H1 (cell line): ENCODE measurements around the gene NECTIN1. TPM values are rescaled to one million over a fixed set of nuclear protein-coding genes. Genes with fewer than 3 reads are reported as not detected.

Experiments
- CBX8 ChIP-seq: fragments of 300-800, 300-1000 bp; sonication (generic); IDR thresholded peaks from 2 replicates; pipeline ENCODE4 v1.7.1; 2016; ENCODE audit warnings: low read depth, low read length, borderline replicate concordance
- FOSL1 ChIP-seq: IDR thresholded peaks from 2 replicates; pipeline ENCODE4 v1.6.1; 2011; ENCODE audit warnings: mild to moderate bottlenecking, low read depth, low read length, moderate library complexity; ENCODE audit not compliant: insufficient read depth
- RAD21 ChIP-seq, 2 experiments: IDR thresholded peaks in 1 of 2; conservative IDR thresholded peaks in 1 of 2; 2 replicates each; pipeline ENCODE4 v1.6.1; 2011; ENCODE audit warnings: low read depth in 2 of 2, low read length in 2 of 2, improper control_type of control experiment in 1 of 2, inconsistent platforms in 1 of 2, mild to moderate bottlenecking in 1 of 2, moderate library complexity in 1 of 2
- SIN3A ChIP-seq, 2 experiments: IDR thresholded peaks in 1 of 2; conservative IDR thresholded peaks in 1 of 2; 2 replicates each; pipeline ENCODE4 v1.6.1; 2011 to 2012; ENCODE audit warnings: low read length in 2 of 2, improper control_type of control experiment in 1 of 2, low read depth in 1 of 2, mild to moderate bottlenecking in 1 of 2
- SIX5 ChIP-seq: IDR thresholded peaks from 2 replicates; pipeline ENCODE4 v1.6.1; 2011; ENCODE audit warnings: mild to moderate bottlenecking, low read depth, low read length
- SP2 ChIP-seq: IDR thresholded peaks from 2 replicates; pipeline ENCODE4 v1.6.1; 2012; ENCODE audit warnings: mild to moderate bottlenecking, low read length, inconsistent platforms
- SRF ChIP-seq: IDR thresholded peaks from 2 replicates; pipeline ENCODE4 v1.6.1; 2011; ENCODE audit warnings: mild to moderate bottlenecking, low read depth, low read length, moderate library complexity
- TBP ChIP-seq: IDR thresholded peaks from 2 replicates; pipeline ENCODE4 v1.6.1; 2011; ENCODE audit warnings: low read depth, low read length, improper control_type of control experiment
- YY1 ChIP-seq: IDR thresholded peaks from 2 replicates; pipeline ENCODE4 v1.6.1; 2011; ENCODE audit warnings: low read depth, mild to moderate bottlenecking, low read length
- ZNF274 ChIP-seq: IDR thresholded peaks from 2 replicates; pipeline ENCODE4 v1.7.0; 2012; ENCODE audit warnings: low read length, borderline replicate concordance; ENCODE audit errors: extremely low read depth
- polyA plus RNA-seq, 7 experiments: library from polyadenylated mRNA; depleted of rRNA in 3 of 7; stranded (reverse) in 5 of 7; unstranded in 2 of 7; fragments of >200 nt in 5 of 7; fragments of 200-250 nt in 2 of 7; gene quantifications; 1 replicate in 5 of 7; 2 replicates in 1 of 7; 4 replicates in 1 of 7; pipeline versions ENCODE4 v1.2.1 to v1.2.3, GENCODE V29; 2011 to 2013; ENCODE audit warnings: missing spikeins in 2 of 7, mixed read lengths in 2 of 7
- total RNA-seq: library from RNA; stranded (reverse); fragmentation: NEBNext Ultra II Directional; extraction: Animal tissue kit (Norgen Biotek cat#: 25700); gene quantifications from 2 replicates; pipeline ENCODE4 v1.2.1, GENCODE V29; 2021
- TF ChIP-seq, protein P1 (sequence below): fragments of 300-600 bp; sonication (generic); IDR thresholded peaks from 2 replicates; pipeline ENCODE4 v1.7.1; 2012; ENCODE audit warnings: low read length, moderate library complexity, mild to moderate bottlenecking, inconsistent platforms; ENCODE audit not compliant: insufficient replicate concordance

Gene NECTIN1
- total and polyA plus RNA-seq, 2 of the 8 experiments (the other 6 are each of a cell fraction or from before 2014, with no cell fraction given): 43.2 to 97.7 TPM

DNA sequence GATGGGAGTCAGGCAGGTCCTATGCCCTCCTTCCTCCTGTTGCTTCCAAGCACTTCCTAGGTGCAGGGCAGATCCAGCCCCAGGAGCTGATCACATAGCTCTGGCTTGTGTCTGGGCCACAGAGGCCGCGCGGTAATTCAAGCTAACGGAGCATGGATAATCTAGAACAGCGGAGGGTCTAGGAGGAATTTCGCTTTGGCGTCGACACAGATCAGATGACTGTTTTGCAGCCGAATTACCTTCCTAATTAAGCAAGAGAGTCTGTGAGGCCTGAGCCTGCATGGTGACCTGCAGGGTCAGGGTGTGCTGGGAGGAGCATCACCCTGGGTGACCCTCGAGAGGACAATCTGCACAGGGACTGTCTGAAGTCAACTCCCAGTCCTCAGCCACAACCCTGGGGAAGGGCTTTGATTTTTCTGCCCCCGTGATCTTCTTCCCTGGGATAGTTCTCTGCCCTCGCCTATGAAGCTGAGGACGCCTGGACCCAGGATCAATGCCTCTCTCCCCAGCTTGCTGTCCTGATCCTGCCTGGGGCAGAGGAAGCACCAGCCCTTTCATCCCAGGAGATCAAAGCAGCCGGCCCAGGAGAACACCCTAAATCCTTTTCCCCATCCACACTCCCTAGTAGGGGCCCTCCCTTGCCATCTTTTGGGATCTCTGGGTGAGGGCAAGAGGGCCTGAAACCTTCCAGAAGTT, 11.0 kb downstream of the NECTIN1 start (continued):
- TF ChIP-seq, protein P1, sequence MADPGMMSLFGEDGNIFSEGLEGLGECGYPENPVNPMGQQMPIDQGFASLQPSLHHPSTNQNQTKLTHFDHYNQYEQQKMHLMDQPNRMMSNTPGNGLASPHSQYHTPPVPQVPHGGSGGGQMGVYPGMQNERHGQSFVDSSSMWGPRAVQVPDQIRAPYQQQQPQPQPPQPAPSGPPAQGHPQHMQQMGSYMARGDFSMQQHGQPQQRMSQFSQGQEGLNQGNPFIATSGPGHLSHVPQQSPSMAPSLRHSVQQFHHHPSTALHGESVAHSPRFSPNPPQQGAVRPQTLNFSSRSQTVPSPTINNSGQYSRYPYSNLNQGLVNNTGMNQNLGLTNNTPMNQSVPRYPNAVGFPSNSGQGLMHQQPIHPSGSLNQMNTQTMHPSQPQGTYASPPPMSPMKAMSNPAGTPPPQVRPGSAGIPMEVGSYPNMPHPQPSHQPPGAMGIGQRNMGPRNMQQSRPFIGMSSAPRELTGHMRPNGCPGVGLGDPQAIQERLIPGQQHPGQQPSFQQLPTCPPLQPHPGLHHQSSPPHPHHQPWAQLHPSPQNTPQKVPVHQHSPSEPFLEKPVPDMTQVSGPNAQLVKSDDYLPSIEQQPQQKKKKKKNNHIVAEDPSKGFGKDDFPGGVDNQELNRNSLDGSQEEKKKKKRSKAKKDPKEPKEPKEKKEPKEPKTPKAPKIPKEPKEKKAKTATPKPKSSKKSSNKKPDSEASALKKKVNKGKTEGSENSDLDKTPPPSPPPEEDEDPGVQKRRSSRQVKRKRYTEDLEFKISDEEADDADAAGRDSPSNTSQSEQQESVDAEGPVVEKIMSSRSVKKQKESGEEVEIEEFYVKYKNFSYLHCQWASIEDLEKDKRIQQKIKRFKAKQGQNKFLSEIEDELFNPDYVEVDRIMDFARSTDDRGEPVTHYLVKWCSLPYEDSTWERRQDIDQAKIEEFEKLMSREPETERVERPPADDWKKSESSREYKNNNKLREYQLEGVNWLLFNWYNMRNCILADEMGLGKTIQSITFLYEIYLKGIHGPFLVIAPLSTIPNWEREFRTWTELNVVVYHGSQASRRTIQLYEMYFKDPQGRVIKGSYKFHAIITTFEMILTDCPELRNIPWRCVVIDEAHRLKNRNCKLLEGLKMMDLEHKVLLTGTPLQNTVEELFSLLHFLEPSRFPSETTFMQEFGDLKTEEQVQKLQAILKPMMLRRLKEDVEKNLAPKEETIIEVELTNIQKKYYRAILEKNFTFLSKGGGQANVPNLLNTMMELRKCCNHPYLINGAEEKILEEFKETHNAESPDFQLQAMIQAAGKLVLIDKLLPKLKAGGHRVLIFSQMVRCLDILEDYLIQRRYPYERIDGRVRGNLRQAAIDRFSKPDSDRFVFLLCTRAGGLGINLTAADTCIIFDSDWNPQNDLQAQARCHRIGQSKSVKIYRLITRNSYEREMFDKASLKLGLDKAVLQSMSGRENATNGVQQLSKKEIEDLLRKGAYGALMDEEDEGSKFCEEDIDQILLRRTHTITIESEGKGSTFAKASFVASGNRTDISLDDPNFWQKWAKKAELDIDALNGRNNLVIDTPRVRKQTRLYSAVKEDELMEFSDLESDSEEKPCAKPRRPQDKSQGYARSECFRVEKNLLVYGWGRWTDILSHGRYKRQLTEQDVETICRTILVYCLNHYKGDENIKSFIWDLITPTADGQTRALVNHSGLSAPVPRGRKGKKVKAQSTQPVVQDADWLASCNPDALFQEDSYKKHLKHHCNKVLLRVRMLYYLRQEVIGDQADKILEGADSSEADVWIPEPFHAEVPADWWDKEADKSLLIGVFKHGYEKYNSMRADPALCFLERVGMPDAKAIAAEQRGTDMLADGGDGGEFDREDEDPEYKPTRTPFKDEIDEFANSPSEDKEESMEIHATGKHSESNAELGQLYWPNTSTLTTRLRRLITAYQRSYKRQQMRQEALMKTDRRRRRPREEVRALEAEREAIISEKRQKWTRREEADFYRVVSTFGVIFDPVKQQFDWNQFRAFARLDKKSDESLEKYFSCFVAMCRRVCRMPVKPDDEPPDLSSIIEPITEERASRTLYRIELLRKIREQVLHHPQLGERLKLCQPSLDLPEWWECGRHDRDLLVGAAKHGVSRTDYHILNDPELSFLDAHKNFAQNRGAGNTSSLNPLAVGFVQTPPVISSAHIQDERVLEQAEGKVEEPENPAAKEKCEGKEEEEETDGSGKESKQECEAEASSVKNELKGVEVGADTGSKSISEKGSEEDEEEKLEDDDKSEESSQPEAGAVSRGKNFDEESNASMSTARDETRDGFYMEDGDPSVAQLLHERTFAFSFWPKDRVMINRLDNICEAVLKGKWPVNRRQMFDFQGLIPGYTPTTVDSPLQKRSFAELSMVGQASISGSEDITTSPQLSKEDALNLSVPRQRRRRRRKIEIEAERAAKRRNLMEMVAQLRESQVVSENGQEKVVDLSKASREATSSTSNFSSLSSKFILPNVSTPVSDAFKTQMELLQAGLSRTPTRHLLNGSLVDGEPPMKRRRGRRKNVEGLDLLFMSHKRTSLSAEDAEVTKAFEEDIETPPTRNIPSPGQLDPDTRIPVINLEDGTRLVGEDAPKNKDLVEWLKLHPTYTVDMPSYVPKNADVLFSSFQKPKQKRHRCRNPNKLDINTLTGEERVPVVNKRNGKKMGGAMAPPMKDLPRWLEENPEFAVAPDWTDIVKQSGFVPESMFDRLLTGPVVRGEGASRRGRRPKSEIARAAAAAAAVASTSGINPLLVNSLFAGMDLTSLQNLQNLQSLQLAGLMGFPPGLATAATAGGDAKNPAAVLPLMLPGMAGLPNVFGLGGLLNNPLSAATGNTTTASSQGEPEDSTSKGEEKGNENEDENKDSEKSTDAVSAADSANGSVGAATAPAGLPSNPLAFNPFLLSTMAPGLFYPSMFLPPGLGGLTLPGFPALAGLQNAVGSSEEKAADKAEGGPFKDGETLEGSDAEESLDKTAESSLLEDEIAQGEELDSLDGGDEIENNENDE: no peak
- TF ChIP-seq FOSL1: no peak
- no peak for TF ChIP-seq SIX5
- no peak for TF ChIP-seq RAD21 (IDR thresholded peaks at IDR 0.05 in 1 of 2, conservative IDR thresholded peaks at IDR 0.05 in 1 of 2; ENCODE audit: low read depth in 2 of 2, low read length in 2 of 2)
- TF ChIP-seq TBP: no peak
- TF ChIP-seq YY1: no peak
- no peak for TF ChIP-seq ZNF274
- no peak for TF ChIP-seq SIN3A (conservative IDR thresholded peaks at IDR 0.05 in 1 of 2, IDR thresholded peaks at IDR 0.05 in 1 of 2; ENCODE audit: low read depth in 1 of 2, low read length in 2 of 2)
- no peak for TF ChIP-seq CBX8
- no peak for TF ChIP-seq SP2
- TF ChIP-seq SRF: no peak
